CD4-positive, alpha-beta T cell (primary cell): Measurements from ENCODE around the gene BBS1. TPM values are rescaled to one million over a fixed set of nuclear protein-coding genes. Genes with fewer than 3 reads are reported as not detected.

Experiments used
- ATAC-seq: fragments of 200-7000 bp; cut with Tn5 transposase; one replicate; pipeline ENCODE4 v1.10.0; 2022; ENCODE audit warnings: mild to moderate bottlenecking; ENCODE audit not compliant: poor library complexity
- CTCF ChIA-PET: fragments of 350-600 bp; sonication (Branson Sonifier 250); formaldehyde crosslinking; loops from one replicate; lab custom pipeline; 2021; ENCODE audit warnings: antibody characterized with exemption, inconsistent platforms; lab: Charles Lee
- POLR2A ChIA-PET: fragments of 350-600 bp; sonication (Branson Sonifier 250); formaldehyde crosslinking; loops from one replicate; lab custom pipeline; 2021; ENCODE audit warnings: antibody characterized with exemption, inconsistent platforms; lab: Charles Lee
- DNase-seq, 14 experiments: peaks; one replicate each; pipeline ENCODE4 v3.0.0-alpha.2; 2013 to 2020; ENCODE audit warnings: mixed read lengths in 2 of 14
- H3K27ac ChIP-seq, 2 donors: one replicate each; pipeline versions ENCODE4 v1.5.1 to v1.7.0; 2013; ENCODE audit warnings: low read length in 2 of 2, low read depth in 1 of 2, mild to moderate bottlenecking in 1 of 2
- H3K27me3 ChIP-seq, 2 experiments: 1 replicate in 1 of 2; 2 replicates in 1 of 2; pipeline versions ENCODE4 v1.6.1 to v1.7.0; 2013; ENCODE audit warnings: low read length in 2 of 2, control low read depth in 1 of 2, mild to moderate bottlenecking in 1 of 2, moderate library complexity in 1 of 2; ENCODE audit not compliant: insufficient read depth in 2 of 2, control insufficient read depth in 1 of 2
- H3K36me3 ChIP-seq: one replicate; pipeline ENCODE4 v1.6.1; 2013; ENCODE audit warnings: low read length, control low read depth; ENCODE audit not compliant: insufficient read depth
- H3K4me1 ChIP-seq: one replicate; pipeline ENCODE4 v1.6.1; 2013; ENCODE audit warnings: low read length, control low read depth; ENCODE audit not compliant: insufficient read depth
- H3K4me3 ChIP-seq: one replicate; pipeline ENCODE4 v1.5.1; 2013; ENCODE audit warnings: mild to moderate bottlenecking, low read length, moderate library complexity
- H3K9me3 ChIP-seq, 2 experiments: 1 replicate in 1 of 2; 2 replicates in 1 of 2; pipeline versions ENCODE4 v1.6.1 to v1.7.0; 2013; ENCODE audit warnings: low read length in 2 of 2, mild to moderate bottlenecking in 2 of 2, control low read depth in 1 of 2, moderate library complexity in 1 of 2; ENCODE audit not compliant: control insufficient read depth in 1 of 2, insufficient read depth in 1 of 2
- H3K27ac Mint-ChIP-seq: one replicate; pipeline ENCODE4 v1.8.0; 2020; ENCODE audit warnings: mixed read lengths
- H3K27me3 Mint-ChIP-seq: one replicate; pipeline ENCODE4 v1.8.0; 2021; ENCODE audit warnings: mixed read lengths
- H3K36me3 Mint-ChIP-seq: one replicate; pipeline ENCODE4 v1.8.0; 2021; ENCODE audit warnings: low read depth, mixed read lengths
- H3K4me1 Mint-ChIP-seq: one replicate; pipeline ENCODE4 v1.8.0; 2021; ENCODE audit warnings: low read depth, mixed read lengths
- H3K4me3 Mint-ChIP-seq: one replicate; pipeline ENCODE4 v1.8.0; 2020; ENCODE audit warnings: mild to moderate bottlenecking, mixed read lengths
- H3K9me3 Mint-ChIP-seq: one replicate; pipeline ENCODE4 v1.8.0; 2020; ENCODE audit warnings: mixed read lengths
- CTCF ChIP-seq: fragments of 200-600 bp; IDR thresholded peaks from one replicate; pipeline ENCODE4 v1.8.0; 2022; ENCODE audit warnings: antibody characterized with exemption, mild to moderate bottlenecking
- intact Hi-C, 2 experiments: fragments of 100-400 bp; cut with DNase I in 1 of 2; cut with micrococcal nuclease in 1 of 2; formaldehyde crosslinking; loops; one replicate each; pipeline versions ENCODE4 v1.15.1 to v1.9.0; 2023 to 2025; cut with DNase I, micrococcal nuclease
- total RNA-seq, 174 experiments: library from RNA in 2 of 174; stranded (reverse) in 2 of 174; gene quantifications; one replicate each; pipeline ENCODE4 v1.2.3 and lab custom pipeline; 2021 to 2026

BBS1 gene
- total RNA-seq, 2 experiments from 2014 or later: 11.7 to 11.9 TPM

GRCh38 chr11:66546966-66547661 lies 36.7 kb downstream of the BBS1 start:
- ATAC-seq: no peak
- Mint-ChIP-seq H3K4me3 (peak overlapping the region; percentile 90), H3K9me3 (no peaks in the 10 kb centered on the region), H3K4me1 (peaks cover 30% of the 10 kb centered on the region), H3K27me3 (no peaks in the 10 kb centered on the region), H3K27ac (no peak overlapping the region), H3K36me3 (peaks cover 16% of the 10 kb centered on the region)
- peaks cover 44% of the 10 kb centered on the region for H3K4me1 ChIP-seq
- POLR2A ChIA-PET: interaction anchor here (1.2 to 4.8 kb wide), 12 partner anchors 8 to 175 kb away, joined by 3 to 26 read pairs (median 9); partner anchors contain the start of genes BBS1, CTSF, DPP3 and MRPL11
- no peak overlapping the region for H3K27ac ChIP-seq
- CTCF ChIA-PET: interaction anchor here (1.7 kb wide), 1 partner anchor 108 kb away, joined by 6 read pairs; the partner anchor contains the start of gene MRPL11
- H3K9me3 ChIP-seq: no peaks in the 10 kb centered on the region
- peak overlapping the region; percentile 76 for H3K4me3 ChIP-seq
- H3K27me3 ChIP-seq: no peaks in the 10 kb centered on the region
- no peak for TF ChIP-seq CTCF
- peaks cover 9% of the 10 kb centered on the region for H3K36me3 ChIP-seq
- no peak for DNase-seq
- intact Hi-C loops: loop anchor here (2.0 kb wide), 2 partner anchors 66 to 80 kb away; partner anchors contain the start of genes DPP3 (in 1 of the 2) and PELI3 (in 1 of the 2)

- peaks cover 42% of the 10 kb centered on the region for H3K4me1 ChIP-seq
- H3K9me3 Mint-ChIP-seq: no peaks in the 10 kb centered on the region
- no peaks in the 10 kb centered on the region for H3K27me3 ChIP-seq
- H3K4me3 ChIP-seq: no peak overlapping the region
- intact Hi-C loops: loop anchor here (2.0 kb wide), 2 partner anchors 67 to 81 kb away; partner anchors contain the start of genes DPP3 (in 1 of the 2) and PELI3 (in 1 of the 2)
- ChIA-PET POLR2A (interaction anchor here (1.2 to 4.8 kb wide), 2 partner anchors 8 to 91 kb away, joined by 3 to 26 read pairs; partner anchors contain the start of gene RBM4), CTCF (no interaction called here)
- H3K27me3 Mint-ChIP-seq: no peaks in the 10 kb centered on the region
- peak overlapping the region; percentile 51 for H3K4me3 Mint-ChIP-seq
- ATAC-seq (no peak), DNase-seq (no peak)
- peaks cover 4% of the 10 kb centered on the region for H3K36me3 ChIP-seq
- no peak overlapping the region for H3K27ac ChIP-seq
- peaks cover 25% of the 10 kb centered on the region for H3K4me1 Mint-ChIP-seq
- no peak overlapping the region for H3K27ac Mint-ChIP-seq
- TF ChIP-seq CTCF: no peak
- no peaks in the 10 kb centered on the region for H3K9me3 ChIP-seq
- H3K36me3 Mint-ChIP-seq: peaks cover 11% of the 10 kb centered on the region
These were observed 37.2 kb downstream of the BBS1 start for GRCh38 chr11:66547662-66548009.

GRCh38 chr11:66548041-66548440 lies 37.6 kb downstream of the BBS1 start:
- Mint-ChIP-seq H3K4me1 (peaks cover 21% of the 10 kb centered on the region), H3K27ac (no peak overlapping the region), H3K27me3 (no peaks in the 10 kb centered on the region), H3K4me3 (peak overlapping the region; percentile 74), H3K36me3 (peaks cover 7% of the 10 kb centered on the region), H3K9me3 (no peaks in the 10 kb centered on the region)
- ATAC-seq (no peak), DNase-seq (no peak)
- no peaks in the 10 kb centered on the region for H3K27me3 ChIP-seq
- H3K9me3 ChIP-seq: no peaks in the 10 kb centered on the region
- H3K4me3 ChIP-seq: no peak overlapping the region
- ChIA-PET POLR2A (no interaction called here), CTCF (no interaction called here)
- no peak for TF ChIP-seq CTCF
- H3K27ac ChIP-seq: no peak overlapping the region
- intact Hi-C loops: no loop called here
- peaks cover under 1% of the 10 kb centered on the region for H3K36me3 ChIP-seq
- peaks cover 38% of the 10 kb centered on the region for H3K4me1 ChIP-seq
